HT1080 (cell line): ENCODE results near the gene RPGRIP1. TPM values are rescaled to one million over a fixed set of nuclear protein-coding genes. Genes with fewer than 3 reads are reported as not detected.
"Not testable (repeated sequence)": the region's sequence is repeated elsewhere in the genome, so short reads cannot be mapped to it uniquely, and the experiment has no call there.

Experiments
- DNase-seq: peaks from one replicate; pipeline ENCODE4 v3.0.0-alpha.2; 2015; ENCODE audit warnings: low read depth
- total RNA-seq: library from RNA; depleted of rRNA; stranded (reverse); fragments of >200 nt; shearing (Covaris generic); gene quantifications from 2 replicates; pipeline ENCODE4 v1.2.3, GENCODE V29; 2014

The RPGRIP1 gene
- total RNA-seq, 1 experiment from 2014 or later = not detected

DNA sequence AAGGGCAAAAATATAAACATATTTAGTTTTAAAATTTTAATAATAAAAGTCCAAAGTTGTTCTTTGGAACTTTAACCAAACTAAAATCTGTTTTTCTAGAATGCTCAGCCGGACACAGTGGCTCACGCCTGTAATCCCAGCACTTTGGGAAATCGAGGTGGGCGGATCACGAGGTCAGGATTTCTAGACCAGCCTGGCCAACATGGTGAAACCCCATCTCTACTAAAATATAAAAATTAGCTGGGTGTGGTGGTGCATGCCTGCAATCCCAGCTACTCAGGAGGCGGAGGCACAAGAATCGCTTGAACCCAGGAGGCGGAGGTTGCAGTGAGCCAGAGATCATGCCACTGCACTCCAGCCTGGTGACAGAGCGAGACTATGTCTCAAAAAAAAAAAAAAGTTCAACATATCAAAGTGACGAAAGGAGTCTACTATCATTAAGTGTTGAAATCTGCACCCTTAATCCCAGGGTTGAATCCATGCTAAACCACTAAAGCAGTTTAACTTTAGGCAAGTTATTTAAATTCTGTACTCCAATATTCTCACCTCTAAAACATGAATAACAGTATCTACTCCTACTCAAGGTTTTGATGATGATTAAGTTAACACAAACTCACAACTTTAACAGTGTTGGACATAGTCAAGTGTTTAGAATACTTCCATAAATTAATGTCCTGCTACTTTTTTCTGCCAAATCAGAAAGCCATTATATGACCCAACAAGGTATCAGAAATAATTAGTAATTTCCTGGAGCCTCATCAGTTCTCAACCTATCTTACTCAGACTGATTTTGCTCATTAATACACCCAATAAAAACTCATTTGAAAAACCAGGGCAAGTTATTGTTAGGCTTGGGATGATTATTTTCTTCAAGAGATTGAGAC lies 21.6 kb upstream of the RPGRIP1 start:
- DNase-seq = no peak

DNA sequence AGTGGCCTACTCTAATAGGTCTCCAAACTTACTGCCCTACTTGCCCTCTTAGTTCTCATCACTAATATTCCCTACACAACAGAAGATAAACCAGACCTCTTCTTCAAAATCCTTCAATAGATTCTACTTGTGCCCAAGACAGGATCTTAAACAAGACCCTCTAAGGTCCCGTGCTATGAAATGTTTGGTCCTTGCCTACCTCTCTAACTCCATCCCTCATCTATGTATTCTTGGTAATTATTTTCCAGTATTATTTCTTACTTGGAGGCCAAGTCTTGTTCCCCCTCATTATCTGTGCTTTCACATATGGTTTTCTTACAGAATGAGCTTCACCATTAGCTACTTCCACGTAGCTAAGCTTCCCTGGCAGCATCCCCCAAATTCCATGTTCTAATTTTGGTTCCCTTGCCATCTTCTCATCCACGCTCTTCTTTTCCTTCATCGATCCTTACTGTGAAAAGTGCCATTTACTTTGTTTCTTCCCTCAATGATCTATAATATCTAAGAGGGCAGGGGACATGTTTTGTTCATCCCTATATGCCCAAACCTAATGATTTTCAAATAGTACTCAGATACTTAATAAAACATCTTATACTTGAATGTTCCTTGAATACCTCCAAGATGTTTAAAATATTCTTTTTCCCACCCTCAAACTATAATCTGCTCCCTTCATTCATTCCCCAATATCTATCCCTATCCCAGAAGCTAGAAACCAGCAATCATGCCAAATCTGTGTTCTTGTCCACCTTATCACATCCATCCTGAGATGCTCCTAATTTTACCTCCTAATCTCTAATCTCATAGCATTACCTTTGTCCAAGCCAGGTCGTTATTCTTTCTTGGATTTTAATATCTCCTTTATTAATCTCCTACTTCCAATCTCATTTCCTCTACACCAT lies 20.7 kb upstream of the RPGRIP1 start:
- no peak for DNase-seq

DNA sequence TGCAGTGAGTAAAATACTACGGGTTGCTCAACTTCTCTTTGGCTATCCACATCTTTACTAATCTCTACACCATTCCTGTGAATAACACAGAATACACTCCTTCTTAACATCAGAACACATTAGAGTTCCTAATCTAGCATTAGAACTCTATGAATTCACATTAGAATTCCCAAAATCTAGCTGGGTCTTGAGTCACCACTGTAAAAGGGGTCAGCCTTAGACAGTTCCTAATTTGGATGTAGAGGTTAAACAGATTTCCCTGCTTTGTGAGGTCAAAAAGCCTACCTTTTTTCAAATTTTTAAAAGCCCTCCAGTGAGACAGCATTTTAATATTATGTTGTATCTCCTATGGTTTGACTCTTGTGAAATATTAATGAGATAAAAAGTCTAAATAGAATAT lies 18.1 kb upstream of the RPGRIP1 start:
- no peak for DNase-seq

DNA sequence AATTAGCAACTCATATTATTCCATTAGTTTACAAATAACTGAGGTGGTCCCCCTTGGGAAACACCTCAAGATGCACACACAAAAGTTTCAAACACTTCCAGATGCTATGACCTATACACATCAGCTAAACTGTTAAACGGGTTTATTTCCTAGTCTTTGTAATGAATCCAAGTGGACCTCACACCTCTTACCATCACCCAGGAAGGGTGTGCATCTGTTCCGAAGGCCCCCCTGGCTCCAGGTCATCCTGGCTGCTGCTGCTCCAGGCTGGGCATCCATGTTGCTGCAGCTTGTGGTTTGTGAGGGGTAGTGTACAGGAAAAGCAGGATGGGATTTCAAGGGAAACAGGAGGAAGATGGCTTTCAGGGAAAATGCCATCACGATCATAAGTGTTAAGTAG lies 17.5 kb upstream of the RPGRIP1 start:
- DNase-seq = no peak

DNA sequence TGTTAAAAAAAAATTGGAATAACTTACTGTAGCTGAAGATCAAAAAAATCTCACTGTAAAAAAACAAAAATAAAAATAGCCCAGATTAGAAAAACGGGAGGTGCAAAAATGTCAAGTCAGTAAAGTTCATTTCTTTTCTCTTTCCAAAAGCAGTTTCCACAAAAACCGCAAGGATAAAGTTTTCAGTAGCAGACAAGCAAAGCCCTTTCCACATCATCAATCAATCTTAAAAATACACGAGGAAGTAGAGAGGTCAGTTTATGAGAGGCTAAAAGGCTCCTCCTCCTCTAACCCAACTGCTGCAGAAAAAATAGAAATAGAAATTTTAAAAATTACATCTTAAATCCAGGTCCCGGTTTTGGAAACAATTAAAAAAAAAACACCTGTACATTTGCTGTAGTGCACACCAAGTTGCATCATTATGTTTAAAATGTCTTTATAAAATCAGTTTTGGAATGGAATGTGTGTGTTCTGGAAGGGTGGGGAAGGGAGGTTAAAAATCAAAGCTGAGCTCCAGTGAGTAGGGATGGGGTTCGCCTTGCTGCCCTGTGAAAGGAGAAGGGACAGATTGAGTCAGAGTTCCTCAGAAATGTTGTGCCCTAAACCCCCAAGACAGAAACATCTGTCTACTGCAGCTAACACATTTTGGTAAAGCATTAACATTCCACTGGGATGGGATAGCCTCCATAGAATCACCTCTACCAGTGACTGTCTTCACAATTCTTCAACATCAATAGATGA lies 16.4 kb upstream of the RPGRIP1 start:
- no peak for DNase-seq

DNA sequence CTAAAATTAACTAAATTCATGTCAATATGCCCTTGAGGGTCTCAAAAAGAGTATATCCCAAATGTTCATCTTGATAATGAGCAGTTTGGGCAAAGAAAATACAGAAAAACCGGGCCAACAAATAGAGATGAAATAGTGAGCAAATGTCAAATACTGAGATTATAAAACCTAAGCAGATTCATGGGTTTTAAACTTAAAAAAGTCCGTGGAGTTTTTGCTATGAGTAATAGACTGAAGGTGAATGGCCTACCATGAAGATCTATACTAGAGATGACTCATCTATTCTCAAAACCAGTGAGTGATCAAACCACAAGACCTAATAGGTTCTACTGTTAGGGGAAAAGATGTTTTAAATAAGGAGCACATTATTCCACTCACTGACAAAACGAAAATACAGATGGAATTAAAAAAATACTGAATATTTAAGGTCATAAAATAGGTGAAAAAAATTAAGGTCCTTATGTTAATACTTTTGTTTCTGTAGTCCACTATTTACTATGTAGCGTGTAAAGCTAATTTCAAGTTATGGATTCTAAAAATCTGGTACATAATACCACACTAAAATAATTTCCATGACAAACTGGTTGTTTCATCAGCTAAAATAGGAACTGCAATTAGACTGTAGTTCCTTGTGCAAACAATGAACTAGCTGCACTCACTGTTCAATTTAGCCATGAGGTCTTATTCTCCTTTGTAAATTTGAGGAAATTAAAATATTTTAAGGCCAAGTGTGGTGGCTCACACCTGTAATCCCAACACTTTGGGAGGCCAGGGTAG lies 15.7 kb upstream of the RPGRIP1 start:
- peak; percentile 83 for DNase-seq

DNA sequence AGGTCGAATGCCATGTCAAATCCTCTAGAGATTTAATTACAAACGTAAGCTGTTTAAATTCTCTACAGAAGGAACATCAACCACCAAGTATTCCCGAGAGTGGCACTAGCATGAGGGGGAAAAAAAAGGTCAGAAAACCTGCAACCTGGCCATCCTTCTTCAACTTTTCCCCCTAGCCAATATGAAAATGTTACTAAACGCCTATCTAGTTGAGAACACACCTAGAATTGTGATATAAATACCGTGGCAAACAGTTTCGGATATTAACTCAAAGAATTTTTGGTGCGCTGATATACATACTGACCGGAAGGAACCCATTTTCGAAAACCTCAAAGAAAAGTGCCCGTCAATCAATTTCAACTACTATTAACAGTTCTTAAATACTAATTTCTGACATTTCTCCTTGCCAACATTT lies 12.4 kb upstream of the RPGRIP1 start:
- DNase-seq = no peak

DNA sequence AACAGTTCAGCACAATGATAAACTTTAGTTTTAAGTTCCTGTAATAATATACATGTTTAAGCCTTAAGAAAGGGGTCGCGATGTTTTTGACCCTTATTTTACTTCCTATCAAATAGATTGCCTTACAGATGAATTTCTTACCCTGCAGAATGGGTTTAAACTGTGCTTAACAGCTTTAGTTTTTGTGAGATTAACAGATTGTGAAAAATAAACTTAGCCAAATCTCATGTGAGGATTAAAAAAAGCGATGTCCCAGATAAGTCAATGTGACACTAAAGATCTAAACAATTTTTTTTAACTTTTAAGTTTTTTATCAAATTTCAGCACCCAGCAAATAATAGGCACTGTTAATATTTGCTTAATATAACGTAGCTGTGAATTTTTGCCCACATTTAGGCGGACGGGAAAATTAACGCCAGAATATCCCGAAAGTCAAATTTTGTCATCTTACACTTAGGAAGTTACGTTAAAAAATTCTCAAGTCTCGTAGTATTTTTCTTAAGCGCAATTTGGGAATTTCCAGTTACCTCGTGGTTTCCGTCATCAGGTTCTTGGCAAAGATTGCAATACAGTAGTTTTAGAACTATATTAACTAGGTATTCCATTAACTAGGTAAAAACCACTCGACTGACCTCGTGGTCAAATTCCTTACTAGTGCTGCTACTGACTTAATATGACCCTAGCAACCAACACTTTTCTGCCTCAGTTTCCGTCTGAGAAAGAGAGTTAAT lies 11.8 kb upstream of the RPGRIP1 start:
- no peak for DNase-seq

DNA sequence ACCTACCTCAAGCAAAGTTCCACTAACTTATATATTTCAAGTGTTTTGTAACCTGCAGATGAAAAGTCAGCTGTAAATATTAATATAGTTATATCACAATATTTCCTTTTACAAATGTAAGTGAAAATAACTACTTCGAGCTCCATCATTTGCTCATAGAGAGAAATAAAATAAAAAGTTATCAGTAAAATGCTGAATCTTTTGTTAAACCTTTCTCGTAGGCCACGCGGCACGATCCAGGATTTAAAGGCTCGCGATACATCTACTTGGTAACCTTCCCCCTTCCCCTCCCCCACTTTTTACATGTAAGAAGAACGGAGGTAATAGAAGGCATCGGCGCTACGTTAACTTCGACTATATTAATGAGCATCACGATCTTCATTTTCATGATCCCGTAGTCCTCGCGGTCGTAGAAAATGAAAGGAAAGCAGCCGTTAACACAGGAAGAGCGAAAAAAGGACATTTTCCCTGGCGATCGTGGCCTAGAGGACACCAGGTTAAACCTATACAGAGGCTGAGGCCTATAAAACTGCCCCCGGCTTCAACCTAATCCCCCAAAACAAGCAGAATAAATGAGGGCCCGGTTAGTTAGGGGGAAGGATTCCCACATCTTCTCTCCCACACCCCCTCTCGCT lies 11.1 kb upstream of the RPGRIP1 start:
- peak; percentile 28 for DNase-seq

DNA sequence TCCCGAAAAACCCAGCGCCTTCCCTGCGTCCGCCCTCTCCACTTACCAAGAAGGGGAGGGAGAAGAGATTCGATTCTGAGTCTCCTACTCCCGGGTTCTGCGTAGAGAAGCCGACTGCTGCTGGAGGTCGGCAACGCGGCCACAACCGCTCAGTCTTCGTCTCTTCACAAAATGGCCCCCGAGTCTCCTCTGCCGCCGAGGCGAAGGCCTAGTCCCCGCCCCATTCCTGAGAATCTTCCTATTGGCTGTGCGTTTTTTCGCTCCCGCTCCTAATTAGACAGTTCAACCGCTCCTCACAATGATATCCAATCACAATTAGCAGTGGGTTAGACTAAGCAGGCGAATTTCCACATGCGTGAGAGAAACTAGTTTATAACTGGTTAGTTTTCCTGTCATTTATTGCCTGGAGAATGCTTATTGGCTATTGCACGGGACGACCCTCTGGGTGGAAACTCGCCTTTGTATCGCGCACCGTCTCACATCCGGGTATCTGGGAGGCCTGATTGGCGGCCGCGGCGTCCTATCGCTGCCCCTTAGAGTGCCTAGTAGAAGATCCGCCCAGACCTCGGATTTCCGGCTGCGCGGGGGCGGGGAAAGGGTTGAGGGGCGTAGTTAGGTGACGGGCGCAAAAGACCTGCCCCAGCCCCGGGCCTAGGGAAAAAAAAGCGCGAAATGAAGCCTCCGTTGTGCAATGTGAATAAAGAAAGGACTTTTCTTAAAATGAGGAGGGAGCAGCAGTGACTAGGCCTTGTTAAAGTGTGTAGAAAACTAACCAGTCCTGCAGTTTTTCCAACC lies 10.4 kb upstream of the RPGRIP1 start, which contains the start of gene HNRNPC:
TSS of gene HNRNPC (minus strand) at position 191 of the 795 bp plus-strand sequence. CDS start 35,249 bp downstream, outside the sequence.
- peak; percentile 100 for DNase-seq

DNA sequence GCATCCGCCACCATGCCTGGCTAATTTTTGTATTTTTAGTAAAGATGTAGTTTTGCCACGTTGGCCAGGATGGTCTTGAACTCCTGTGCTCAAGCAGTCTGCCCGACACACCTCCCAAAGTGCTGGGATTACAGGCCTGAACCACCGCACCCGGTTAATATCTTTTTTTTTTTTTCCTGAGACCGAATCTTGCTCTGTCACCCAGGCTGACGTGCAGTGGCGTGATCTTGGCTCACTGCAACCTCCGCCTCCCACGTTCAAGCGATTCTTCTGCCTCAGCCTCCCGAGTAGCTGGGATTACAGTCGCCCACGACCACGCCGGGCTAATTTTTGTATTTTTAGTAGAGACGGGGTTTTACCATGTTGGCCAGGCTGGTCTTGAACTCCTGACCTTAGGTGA lies 7.2 kb upstream of the RPGRIP1 start:
- not testable (repeated sequence) for DNase-seq

DNA sequence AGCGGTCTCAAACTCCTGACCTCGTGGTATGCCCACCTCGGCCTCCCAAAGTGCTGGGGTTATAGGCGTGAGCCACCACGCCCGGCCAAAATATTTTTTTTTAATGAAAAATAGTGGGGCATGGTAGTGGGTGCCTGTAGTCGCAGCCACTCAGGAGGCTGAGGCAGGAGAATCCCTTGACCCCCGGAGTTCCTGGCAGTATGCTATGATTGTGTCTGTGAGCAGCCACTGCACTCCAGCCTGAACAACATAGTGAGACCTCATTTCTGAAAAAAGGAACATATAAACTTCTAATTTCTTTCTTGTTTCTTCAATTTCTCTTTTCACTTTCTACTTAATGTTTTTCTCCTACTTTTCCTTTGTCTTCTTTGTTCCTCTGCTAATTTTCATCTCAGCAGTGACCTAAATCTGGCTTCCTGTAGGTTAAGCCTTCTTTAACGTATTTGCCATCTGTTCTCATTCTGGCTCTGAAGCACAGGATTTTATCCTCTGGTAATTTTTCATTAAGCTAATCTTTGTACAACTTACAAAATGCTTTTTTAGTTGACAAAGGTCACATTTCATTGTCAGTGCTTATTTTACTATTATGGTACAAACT lies 4.5 kb upstream of the RPGRIP1 start:
- DNase-seq = no peak

DNA sequence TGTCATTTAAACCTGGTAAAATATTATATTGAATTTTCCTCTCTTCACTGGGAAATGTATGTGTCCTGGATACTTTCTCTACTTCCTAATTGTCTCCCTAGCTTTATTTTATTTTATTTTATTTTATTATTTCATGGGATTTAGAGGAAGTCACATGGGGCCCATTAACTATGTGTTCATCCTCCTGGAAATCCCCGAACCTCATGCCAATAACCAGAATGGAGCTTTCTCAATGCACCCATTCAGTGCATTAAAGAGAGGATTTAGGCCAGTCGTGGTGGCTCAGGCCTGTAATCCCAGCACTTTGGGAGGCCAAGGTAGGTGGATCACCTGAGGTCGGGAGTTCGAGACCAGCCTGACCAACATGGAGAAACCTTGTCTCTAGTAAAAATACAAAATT lies 1.3 kb upstream of the RPGRIP1 start:
- no peak for DNase-seq

DNA sequence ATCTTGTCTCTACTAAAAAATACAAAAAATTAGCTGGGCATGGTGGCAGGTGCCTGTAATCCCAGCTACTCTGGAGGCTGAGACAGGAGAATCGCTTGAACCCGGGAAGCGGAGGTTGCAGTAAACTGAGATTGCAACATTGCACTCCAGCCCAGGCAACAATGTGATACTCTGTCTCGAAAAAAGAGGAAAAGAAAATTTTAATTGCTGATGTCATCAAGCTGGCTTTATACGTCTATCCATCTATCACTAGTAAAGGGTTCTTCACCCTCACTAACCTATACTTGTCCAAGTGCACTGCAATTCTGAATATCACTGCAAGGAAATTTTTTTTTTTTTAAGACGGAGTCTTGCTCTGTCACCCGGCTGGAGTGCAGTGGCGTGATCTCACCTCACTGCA lies 2.0 kb downstream of the RPGRIP1 start:
- not testable (repeated sequence) for DNase-seq

DNA sequence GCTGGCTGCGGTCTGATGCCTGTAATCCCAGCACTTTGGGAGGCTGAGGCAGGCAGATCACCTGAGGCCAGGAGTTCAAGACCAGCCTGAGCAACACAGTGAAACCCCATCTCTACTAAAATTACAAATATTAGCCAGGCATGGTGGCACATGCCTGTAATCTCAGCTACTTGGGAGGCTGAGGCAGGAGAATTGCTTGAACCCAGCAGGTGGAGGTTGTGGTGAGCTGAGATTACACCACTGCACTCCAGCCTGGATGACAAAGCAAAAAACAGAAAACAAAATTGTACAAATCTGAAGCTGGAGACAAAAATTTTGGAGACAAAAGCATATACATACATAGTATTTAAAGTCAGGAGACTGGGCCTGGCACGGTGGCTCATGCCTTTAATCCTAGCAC lies 6.6 kb downstream of the RPGRIP1 start:
- DNase-seq = not testable (repeated sequence)

DNA sequence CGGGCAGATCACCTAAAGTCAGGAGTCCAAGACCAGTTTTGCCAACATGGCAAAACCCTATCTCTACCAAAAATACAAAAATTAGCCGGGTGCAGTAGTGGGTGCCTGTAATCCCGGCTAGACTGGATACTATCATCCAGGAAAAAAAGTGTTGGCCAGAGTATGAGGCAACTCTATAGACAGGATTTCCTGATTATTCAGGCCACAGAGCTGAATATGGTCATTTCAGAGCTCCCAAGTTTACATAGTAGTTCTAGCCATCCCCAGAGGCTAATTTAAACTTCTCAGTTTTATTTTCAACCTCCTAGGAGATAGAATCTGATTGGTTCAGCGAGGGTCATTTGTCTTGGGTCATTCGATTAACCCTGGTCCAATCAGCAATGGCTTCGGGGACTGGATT lies 7.3 kb downstream of the RPGRIP1 start:
- no peak for DNase-seq

DNA sequence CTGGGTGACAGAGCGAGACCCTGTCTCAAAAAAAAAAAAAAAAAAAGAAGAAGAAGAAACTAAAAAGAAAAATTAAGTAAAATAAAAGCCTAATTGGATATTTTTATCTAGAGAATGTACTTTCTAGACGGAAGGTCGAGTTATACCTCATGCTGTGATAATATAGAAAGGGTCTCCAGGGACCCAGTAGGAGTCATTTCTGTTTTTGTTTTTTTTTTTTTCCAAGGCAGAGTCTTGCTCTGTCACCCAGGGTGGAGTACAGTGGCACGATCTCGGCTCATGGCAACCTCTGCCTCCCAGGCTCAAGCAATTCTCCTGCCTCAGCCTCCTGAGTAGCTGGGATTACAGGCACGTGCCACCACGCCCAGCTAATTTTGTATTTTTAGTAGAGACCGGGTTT lies 14.1 kb downstream of the RPGRIP1 start:
- DNase-seq = not testable (repeated sequence)

DNA sequence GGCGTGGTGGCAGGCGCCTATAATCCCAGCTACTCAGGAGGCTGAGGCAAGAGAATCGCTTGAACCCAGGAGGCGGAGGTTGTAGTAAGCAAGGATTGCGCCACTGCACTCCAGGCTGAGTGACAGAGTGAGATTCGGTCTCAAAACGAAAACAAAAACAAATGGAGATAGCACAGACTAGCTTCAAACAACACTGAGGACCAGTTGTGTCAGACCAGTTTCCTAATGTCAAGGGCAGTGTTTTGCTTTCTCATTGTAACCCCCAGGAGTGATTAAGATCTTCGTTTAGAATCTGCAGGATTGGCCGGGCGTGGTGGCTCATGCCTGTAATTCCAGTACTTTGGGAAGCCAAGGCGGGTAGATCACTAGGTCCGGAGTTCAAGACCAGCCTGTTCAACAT lies 18.5 kb downstream of the RPGRIP1 start:
- DNase-seq = no peak
